KOPT-K1 (cell line): ENCODE measurements around the gene EPB41L2.

Experiments
- H3K27ac ChIP-seq: fragments of 200-600 bp; sonication (generic); 2 replicates; pipeline ENCODE4 v1.5.1; 2016; ENCODE audit warnings: antibody characterized with exemption, mild to moderate bottlenecking, low read depth, low read length; ENCODE audit not compliant: poor library complexity, severe bottlenecking
- H3K36me3 ChIP-seq: fragments of 200-600 bp; sonication (generic); 2 replicates; pipeline ENCODE4 v1.5.1; 2017; ENCODE audit warnings: antibody characterized with exemption, mild to moderate bottlenecking, low read length, moderate library complexity; ENCODE audit not compliant: insufficient read depth
- H3K9me3 ChIP-seq: fragments of 200-600 bp; sonication (generic); 2 replicates; pipeline ENCODE4 v1.5.1; 2017; ENCODE audit warnings: antibody characterized with exemption, low read length, mild to moderate bottlenecking; ENCODE audit not compliant: insufficient read depth, poor library complexity, severe bottlenecking

EPB41L2 gene

DNA sequence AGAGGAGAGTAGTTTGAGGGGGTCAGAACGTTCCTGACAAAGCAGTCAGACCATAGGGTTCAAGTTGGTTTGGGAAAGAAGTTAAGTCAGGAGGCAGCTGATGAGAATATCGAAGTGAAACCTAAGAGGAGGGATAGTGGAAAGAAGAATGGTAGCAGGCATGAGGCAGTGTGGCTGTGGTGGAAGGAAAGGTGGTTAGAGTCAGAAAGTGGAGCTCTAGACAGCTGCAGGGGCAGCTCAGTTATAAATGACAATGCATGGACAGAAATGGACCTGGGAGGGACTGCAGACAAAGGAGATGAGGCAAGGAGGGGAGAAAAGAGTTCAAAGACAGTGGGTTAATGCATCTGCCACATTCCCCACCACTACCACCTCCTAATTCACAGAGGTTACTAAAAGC is 169.3 kb downstream of the EPB41L2 start:
- Histone ChIP-seq H3K27ac (no peak overlapping the region), H3K9me3 (no peaks in the 10 kb centered on the region), H3K36me3 (peaks cover 38% of the 10 kb centered on the region)

DNA sequence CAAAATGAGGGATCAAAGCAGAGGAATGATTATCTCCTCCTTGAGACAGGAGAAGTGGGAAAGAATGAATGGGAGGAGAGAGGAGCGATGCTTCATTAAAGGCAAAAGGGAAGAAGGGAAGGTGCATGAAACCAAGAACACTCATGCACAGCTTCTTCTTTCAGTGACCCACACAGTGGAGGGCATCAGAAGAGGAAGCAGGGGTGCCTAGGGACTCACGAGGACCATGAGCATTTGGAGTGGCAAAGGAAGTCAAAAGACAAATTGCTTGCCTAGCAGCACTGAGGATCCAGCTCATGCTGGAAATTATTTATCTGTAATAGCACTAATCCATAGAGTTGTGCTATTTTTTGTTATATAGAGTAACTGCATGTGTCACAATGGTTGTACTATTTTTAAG is 169.8 kb downstream of the EPB41L2 start:
- H3K9me3 ChIP-seq = no peaks in the 10 kb centered on the region
- no peak overlapping the region for H3K27ac ChIP-seq
- H3K36me3 ChIP-seq = peaks cover 38% of the 10 kb centered on the region

DNA sequence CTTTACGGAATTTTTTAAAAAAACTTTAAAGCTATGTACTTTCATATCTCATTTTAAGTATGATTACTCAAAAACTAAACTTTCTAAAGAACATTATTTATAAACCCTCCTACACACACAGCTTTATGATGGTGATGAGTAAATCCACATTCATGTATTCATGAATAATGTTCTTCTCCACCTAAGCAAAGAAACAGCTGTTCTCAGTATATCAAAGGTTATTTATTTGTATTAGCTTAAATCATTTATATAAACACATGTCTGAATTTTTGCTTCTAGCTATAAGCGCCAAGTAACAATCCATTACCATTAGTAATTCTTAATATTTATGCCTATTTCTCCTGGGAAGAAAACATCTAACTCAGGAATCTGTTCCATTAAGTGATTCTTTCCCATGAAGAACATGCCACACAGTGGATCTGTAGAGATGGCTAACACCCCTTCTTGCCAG is 172.5 kb downstream of the EPB41L2 start:
- Histone ChIP-seq H3K27ac (no peak overlapping the region), H3K36me3 (peaks cover 33% of the 10 kb centered on the region), H3K9me3 (no peaks in the 10 kb centered on the region)

DNA sequence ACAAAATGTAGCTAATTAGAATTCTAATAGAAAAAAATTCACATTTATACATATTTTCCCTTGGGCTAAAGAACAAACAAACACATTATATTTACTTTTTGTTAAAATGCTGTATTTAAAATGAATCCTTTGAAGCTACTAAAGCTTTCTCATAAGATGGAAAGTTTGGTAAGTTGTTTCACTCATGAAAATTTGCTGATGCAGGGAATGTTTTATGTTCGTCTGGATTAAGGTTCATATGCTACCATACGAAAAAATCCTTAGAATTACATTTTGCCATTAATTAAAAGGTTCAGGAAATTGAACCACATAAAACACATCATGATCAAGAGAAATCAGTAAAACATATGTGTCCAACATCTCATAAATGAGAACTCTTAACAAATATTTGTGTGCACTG is 173.6 kb downstream of the EPB41L2 start:
- H3K36me3 ChIP-seq = peaks cover 33% of the 10 kb centered on the region
- no peaks in the 10 kb centered on the region for H3K9me3 ChIP-seq
- no peak overlapping the region for H3K27ac ChIP-seq

DNA sequence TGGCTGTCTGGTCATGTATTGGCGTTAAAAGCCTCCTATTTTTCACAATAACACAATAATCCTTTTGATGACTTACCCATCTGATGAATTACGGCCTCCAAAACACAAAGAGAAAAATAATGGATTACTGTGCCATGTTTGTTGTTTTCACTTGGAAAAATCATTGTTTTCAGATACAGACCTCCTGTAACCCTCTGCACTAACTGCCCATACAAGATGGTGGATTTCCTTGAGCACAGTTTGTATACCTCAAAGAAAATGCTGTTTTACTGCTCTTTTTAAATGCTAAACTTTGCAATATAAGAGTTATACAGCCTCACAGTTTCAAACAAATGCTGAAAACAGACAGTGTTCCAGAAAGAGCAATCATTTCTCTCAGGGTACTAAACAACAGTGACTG is 174.8 kb downstream of the EPB41L2 start:
- H3K36me3 ChIP-seq = peaks cover 27% of the 10 kb centered on the region
- H3K9me3 ChIP-seq = no peaks in the 10 kb centered on the region
- H3K27ac ChIP-seq = no peak overlapping the region

DNA sequence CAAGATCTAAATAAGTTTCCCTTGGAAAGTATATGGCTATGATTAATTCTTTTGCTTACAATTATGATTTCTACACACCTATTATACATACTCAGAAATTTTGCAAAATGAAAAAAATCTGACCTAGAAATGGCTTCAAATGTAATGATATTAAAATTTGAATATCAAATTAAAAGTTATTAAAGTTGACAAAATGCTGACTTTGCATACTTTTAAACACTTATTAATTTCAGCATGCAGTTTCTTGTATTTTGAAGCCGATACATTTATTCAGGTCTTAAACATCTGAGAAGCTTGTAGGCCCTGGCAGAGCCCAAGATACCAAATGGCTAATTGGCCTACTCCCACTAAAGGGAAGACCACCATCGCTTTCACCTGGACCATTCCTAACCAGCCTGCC is 176.1 kb downstream of the EPB41L2 start:
- no peaks in the 10 kb centered on the region for H3K9me3 ChIP-seq
- no peak overlapping the region for H3K27ac ChIP-seq
- H3K36me3 ChIP-seq = peaks cover 27% of the 10 kb centered on the region

DNA sequence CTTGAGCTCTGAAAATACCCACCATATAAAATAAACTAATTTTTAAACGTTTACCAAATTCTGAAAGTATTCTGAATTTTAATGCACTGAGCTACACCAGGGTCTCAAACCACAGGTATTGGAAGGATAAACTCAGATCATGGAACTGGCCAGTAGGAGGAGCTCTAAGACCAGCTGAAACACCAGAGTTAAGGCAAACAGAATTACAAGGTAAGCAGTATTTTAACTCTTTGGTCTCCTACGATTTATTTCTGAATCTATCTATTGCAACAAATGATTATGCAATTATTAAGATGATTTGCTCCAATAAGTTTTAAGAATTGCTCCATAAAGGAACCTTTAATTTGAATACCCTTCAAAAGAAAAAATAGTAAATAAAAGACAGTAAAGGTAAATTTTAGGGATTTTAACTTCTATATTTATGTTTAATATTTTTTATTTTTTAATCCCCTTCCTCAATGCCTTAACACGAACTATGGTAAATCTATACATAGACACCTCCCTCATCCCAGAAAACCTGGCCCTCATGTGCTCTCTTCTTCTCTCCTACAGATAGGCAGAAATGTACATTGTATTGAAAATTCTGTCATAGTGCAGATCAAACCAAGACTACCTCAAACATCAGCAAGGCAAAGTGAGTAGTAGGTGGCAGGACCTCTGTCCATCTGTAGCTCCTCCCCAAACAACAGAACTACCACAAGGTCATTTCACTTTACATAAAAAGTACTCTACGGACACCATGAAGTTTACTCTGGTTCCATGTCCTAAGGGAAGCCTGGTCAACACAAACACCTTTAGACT is 177.5 kb downstream of the EPB41L2 start:
- peaks cover 22% of the 10 kb centered on the region for H3K36me3 ChIP-seq
- H3K27ac ChIP-seq = no peak overlapping the region
- no peaks in the 10 kb centered on the region for H3K9me3 ChIP-seq

DNA sequence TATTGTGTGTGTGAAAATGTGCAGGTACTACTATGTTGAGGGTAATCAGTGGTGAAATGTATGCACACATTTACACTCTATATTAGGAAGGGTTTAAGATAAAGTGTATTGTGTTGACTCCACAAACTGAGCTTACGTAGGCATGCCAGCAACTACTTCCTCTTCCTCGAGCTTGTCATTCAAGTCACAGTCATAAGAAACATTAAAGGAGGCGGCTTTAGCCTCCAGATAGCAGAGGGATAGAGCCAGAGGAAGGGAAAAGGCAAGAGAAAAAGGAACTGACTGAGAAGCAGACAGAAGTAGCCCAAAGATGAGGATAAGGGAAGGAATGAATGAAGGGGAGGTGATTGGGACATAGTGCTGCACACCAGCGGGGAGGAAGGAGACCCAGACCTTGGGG is 180.7 kb downstream of the EPB41L2 start:
- Histone ChIP-seq H3K36me3 (peaks cover 11% of the 10 kb centered on the region; the same call in 1 of the 2 replicates), H3K9me3 (no peaks in the 10 kb centered on the region), H3K27ac (no peak overlapping the region)

DNA sequence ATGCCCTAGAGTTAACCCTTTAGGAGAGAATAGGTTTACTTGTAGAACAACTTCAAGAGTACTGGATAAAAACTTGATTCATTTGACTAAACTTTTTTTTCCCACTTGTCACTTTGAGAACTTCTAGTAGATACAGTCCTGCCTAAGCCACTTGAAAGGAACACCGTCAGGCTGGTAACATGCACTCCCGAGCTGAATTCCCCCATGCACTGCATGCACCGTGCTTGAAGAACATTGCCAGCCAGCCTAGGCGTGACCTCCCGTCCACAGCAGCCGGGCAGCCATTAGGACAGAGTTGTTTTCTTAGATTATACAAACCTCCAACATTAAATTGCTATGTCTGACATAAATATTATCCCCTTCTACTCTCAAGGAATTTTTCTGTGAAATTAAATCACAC is 183.2 kb downstream of the EPB41L2 start:
- H3K27ac ChIP-seq = no peak overlapping the region
- peaks cover 11% of the 10 kb centered on the region; the same call in 1 of the 2 replicates for H3K36me3 ChIP-seq
- no peaks in the 10 kb centered on the region for H3K9me3 ChIP-seq

DNA sequence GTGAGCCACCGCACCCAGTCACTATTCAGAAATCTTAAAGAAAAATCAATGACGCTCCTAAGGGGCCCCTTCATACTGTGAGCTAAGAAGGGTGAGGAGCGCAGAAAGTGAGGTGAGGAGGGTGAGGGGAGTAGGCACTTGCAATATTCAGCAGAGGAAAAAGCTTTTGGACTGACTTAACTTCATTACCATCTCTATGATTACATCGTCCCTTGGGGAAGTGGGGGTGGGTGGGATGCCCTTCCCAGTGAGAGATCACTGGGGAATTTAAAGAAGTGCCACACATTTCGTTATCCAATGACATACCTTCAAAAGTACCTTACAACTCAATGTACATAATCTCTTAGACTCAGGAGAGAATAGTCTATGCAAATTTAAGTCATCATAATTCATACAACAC is 189.3 kb downstream of the EPB41L2 start:
- Histone ChIP-seq H3K36me3 (peaks cover 9% of the 10 kb centered on the region), H3K9me3 (no peaks in the 10 kb centered on the region), H3K27ac (no peak overlapping the region)

DNA sequence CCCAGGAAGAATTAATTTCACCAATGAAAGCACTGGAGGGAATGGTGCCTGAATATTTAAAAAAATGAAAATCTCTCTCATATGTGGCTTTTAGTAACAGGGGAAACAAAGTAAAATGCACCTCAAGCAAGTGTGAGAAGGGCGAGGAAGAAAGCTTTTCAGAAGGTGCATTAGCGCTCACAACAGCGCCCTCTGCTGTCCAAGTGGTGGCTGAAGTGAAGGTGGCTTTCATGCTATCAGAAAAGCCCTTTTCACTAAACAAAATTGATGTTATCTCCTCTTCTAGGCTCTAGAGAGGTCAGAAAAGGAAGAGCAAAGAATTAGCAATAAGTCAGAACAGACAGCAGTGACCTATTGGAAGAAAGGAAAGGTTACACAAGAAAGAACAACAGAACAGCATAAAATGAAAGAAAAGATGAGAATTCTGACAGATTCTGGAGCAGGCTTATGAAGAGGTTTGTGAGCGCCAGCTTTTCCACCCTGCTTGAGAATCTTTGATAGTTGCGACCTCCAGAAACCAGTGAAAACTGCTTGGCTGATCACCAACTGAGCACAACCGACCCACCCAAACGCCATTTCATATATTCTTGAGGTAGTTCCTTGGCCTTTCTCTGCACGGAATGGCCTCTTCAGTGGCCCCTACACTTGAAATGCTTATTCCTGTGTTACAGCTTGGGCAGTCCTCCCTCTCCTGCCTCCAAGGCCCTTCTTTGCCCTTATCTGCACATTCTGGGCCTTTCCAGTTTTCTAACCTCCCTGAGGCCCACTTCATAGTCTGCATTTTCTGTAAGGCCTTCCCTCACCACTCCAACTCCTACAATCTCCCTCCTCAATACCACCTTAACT is 190.6 kb downstream of the EPB41L2 start:
- Histone ChIP-seq H3K9me3 (no peaks in the 10 kb centered on the region), H3K36me3 (peaks cover 11% of the 10 kb centered on the region), H3K27ac (no peak overlapping the region)

DNA sequence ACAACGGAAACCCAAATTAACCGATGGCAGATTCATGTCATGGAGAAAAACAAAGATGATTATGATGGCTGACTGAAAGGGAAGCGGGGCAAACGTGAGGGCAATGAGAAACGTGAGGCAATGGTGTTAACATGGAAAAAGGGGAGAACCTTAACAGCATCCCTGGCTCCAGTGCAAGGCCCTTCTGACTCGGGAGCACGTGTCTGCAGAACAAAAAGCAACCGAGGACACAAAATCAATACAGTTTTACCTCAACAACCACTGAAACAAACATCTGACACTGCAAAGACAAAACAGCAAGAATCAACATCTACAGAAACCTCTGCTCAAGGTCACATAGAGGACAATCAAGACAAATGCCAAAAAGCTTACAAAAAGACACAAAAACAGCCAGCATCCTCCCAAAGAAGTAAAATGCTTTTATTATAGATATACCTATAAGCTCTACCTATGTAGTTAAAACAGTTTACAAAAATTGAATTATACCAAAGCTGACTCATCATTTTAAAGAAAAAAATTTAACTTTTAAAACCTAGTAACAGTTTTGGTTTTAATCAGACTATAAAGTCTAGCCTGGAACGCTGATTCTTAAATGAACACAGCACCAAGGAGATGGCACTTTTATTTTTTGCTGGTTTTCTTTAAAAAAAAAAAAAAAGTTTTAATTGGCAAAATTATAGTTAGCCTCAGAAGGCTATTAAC is 192.7 kb downstream of the EPB41L2 start:
- Histone ChIP-seq H3K27ac (no peak overlapping the region), H3K36me3 (peaks cover 22% of the 10 kb centered on the region)

DNA sequence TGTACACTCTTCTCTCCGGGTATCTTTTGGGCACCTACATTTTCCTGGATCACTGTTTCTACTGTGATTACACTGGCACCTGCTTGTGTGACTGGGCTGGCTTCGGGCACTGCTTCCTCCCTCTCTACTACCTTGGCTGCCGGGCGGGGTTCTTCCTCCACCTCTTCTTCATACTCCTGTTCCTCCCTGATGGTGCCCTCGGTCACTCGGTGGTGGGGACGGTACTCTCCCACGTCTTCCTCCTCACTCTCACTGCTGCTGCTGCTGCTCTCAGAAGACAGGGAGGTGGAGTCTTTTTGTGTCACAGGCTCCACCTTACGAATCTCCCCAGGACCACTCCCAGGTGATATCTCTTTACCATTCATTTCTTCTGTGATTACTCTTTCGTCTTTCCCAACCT is 193.4 kb downstream of the EPB41L2 start:
- Histone ChIP-seq H3K9me3 (no peaks in the 10 kb centered on the region), H3K27ac (no peak overlapping the region), H3K36me3 (peaks cover 24% of the 10 kb centered on the region)

More for the DNA sequence above, 192.7 kb downstream of the EPB41L2 start:
- no peaks in the 10 kb centered on the region for H3K9me3 ChIP-seq

DNA sequence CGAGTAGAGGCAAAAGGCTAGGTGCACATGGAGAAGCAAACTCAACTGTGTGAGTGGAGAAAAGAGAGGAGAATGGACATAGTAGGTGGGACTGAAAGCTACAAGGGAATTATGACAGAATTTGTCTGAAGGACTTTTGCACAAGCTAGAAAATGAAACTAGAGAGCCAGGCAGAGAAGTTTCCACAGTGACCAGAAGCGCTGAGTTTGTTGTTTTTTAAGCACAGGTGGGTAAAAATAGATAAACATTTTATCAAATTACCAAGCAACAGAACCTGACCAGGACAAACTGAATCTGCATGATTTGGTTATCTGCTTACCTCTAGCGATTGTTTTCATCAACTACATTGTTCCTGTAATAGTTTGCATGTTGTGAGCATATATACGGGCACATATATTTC is 197.3 kb downstream of the EPB41L2 start:
- peaks cover 27% of the 10 kb centered on the region for H3K36me3 ChIP-seq
- no peaks in the 10 kb centered on the region for H3K9me3 ChIP-seq
- H3K27ac ChIP-seq = no peak overlapping the region

DNA sequence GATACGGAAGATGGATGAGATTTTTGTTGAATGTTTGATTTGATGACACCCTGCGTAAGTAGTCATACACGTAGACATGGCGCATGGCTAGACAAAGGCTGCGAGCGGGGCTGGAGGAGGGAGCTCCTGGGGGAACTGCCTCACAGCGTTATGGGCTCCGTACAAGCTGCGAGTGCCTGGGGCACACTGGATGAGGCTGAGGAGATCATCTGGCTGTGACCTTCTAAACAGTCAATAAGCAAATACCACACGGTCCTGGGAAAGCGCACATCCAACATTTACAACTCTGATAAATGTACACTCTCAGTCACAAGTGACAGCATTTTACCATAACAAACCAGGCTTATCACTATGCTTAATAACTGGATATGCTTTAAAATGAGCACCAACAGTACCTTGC is 198.7 kb downstream of the EPB41L2 start:
- Histone ChIP-seq H3K9me3 (no peaks in the 10 kb centered on the region), H3K27ac (no peak overlapping the region), H3K36me3 (peaks cover 23% of the 10 kb centered on the region)
